KMS-11 (cell line): ENCODE results near the gene VWCE.

Experiments
- H2AFZ ChIP-seq: fragments of 200-600 bp; sonication (generic); 2 replicates; pipeline ENCODE4 v1.6.1; 2016; ENCODE audit warnings: antibody characterized with exemption, mixed run types, low read depth
- H3K27ac ChIP-seq: fragments of 200-600 bp; sonication (generic); 2 replicates; pipeline ENCODE4 v1.6.1; 2016; ENCODE audit warnings: mild to moderate bottlenecking, mixed run types
- H3K27me3 ChIP-seq: fragments of 200-600 bp; sonication (generic); 2 replicates; pipeline ENCODE4 v1.6.1; 2017; ENCODE audit warnings: mild to moderate bottlenecking, low read depth, mixed run types, moderate library complexity; ENCODE audit not compliant: insufficient read depth
- H3K36me3 ChIP-seq: fragments of 200-600 bp; sonication (generic); 2 replicates; pipeline ENCODE4 v1.6.1; 2017; ENCODE audit warnings: mild to moderate bottlenecking, mixed run types; ENCODE audit not compliant: insufficient read depth
- H3K4me1 ChIP-seq: fragments of 200-600 bp; sonication (generic); 2 replicates; pipeline ENCODE4 v1.6.1; 2016; ENCODE audit warnings: mild to moderate bottlenecking, low read depth, mixed run types; ENCODE audit not compliant: poor library complexity, severe bottlenecking
- H3K4me2 ChIP-seq: fragments of 200-600 bp; sonication (generic); 2 replicates; pipeline ENCODE4 v1.7.0; 2016; ENCODE audit warnings: mild to moderate bottlenecking, mixed run types
- H3K4me3 ChIP-seq: fragments of 200-600 bp; sonication (generic); IDR thresholded peaks from 2 replicates; pipeline ENCODE4 v1.6.1; 2017; ENCODE audit warnings: low read depth, low read length, mixed read lengths; ENCODE audit not compliant: insufficient read depth
- H3K79me2 ChIP-seq: fragments of 200-600 bp; sonication (generic); 2 replicates; pipeline ENCODE4 v1.6.1; 2016; ENCODE audit warnings: low read depth, mixed run types; ENCODE audit not compliant: insufficient read depth
- H3K9ac ChIP-seq: fragments of 200-600 bp; sonication (generic); 2 replicates; pipeline ENCODE4 v1.6.1; 2016; ENCODE audit warnings: mild to moderate bottlenecking, mixed run types
- H4K20me1 ChIP-seq: fragments of 200-600 bp; sonication (generic); 2 replicates; pipeline ENCODE4 v1.6.1; 2016; ENCODE audit warnings: mild to moderate bottlenecking, mixed run types; ENCODE audit not compliant: insufficient read depth
- TF ChIP-seq, protein P1 (sequence below): fragments of 200-600 bp; sonication (generic); conservative IDR thresholded peaks from 2 replicates; pipeline ENCODE4 v1.6.1; 2017; ENCODE audit warnings: low read depth, mild to moderate bottlenecking, antibody characterized with exemption, low read length, moderate library complexity, mixed read lengths

The VWCE gene

DNA sequence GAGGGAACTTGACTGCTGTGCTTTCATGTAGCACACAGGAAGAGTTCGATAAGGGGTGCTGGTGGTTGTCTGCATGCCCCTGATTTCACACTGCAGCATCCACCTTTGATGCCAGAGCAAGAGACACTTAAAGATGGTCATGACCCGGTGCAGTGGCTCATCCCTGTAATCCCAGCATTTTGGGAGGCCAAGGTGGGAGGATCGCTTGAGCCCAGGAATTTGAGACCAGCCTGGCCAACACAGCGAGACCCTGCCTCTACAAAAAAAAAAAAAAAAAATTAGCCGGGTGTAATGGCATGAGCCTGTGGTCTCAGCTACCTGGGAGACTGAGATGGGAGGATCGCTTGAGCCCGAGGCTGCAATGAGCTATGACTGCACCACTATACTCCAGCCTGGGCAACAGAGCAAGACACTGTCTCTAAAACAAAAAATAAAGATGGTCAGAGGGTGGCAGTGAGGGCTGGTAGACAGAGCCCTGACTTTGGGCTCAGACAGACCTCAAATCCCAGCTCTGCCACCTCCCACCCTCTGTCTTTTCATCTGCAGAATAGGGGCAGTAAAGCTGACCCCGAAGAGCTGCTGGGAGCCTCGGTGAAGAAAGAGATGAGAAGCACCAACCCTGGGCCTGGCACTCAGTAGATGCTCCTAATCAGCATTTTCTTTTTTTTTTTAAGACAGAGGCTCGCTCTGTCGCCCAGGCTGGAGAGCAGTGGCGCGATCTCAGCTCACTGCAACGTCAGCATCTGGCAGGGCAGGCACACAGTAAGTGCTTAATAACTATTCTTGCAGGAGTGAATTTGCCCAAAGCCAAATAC lies 17.7 kb downstream of the VWCE start:
- no peaks in the 10 kb centered on the region for H4K20me1 ChIP-seq
- TF ChIP-seq, protein P1, sequence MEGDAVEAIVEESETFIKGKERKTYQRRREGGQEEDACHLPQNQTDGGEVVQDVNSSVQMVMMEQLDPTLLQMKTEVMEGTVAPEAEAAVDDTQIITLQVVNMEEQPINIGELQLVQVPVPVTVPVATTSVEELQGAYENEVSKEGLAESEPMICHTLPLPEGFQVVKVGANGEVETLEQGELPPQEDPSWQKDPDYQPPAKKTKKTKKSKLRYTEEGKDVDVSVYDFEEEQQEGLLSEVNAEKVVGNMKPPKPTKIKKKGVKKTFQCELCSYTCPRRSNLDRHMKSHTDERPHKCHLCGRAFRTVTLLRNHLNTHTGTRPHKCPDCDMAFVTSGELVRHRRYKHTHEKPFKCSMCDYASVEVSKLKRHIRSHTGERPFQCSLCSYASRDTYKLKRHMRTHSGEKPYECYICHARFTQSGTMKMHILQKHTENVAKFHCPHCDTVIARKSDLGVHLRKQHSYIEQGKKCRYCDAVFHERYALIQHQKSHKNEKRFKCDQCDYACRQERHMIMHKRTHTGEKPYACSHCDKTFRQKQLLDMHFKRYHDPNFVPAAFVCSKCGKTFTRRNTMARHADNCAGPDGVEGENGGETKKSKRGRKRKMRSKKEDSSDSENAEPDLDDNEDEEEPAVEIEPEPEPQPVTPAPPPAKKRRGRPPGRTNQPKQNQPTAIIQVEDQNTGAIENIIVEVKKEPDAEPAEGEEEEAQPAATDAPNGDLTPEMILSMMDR, result no peak

DNA sequence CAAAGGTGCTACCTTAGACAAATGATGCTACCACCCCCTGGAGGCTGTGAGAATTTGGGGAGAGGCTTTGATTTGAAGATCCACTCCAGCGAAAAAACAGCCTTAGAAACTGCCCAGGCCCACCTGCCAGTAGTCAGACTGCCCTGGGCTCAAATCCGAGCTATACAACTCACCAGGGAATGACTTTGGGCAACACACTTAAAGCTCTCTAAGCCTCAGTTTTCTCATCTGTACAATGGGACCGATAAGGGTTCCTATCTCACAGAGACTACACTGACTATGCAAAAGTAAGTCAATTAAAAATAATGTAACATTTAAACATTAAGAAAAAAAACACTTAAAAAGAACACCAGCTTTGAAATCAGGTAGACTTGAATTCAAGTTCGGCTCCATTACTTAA lies 19.9 kb downstream of the VWCE start:
- H3K27ac ChIP-seq, result no peak overlapping the region
- H3K9ac ChIP-seq, result no peak overlapping the region
- no peak overlapping the region for H3K4me2 ChIP-seq
- no peaks in the 10 kb centered on the region for H3K4me1 ChIP-seq
- no peaks in the 10 kb centered on the region for H3K36me3 ChIP-seq
- no peak overlapping the region for H3K4me3 ChIP-seq
- no peaks in the 10 kb centered on the region for H3K27me3 ChIP-seq
- H3K79me2 ChIP-seq, result no peaks in the 10 kb centered on the region
- no peaks in the 10 kb centered on the region for H4K20me1 ChIP-seq
- TF ChIP-seq, protein P1, result no peak
- H2AFZ ChIP-seq, result no peak overlapping the region

More for the DNA sequence above, 17.7 kb downstream of the VWCE start:
- Histone ChIP-seq H3K36me3 (no peaks in the 10 kb centered on the region), H3K79me2 (no peaks in the 10 kb centered on the region), H3K27me3 (no peaks in the 10 kb centered on the region), H3K4me1 (no peaks in the 10 kb centered on the region), H2AFZ (no peak overlapping the region), H3K4me2 (no peak overlapping the region), H3K4me3 (no peak overlapping the region), H3K27ac (no peak overlapping the region), H3K9ac (no peak overlapping the region)

DNA sequence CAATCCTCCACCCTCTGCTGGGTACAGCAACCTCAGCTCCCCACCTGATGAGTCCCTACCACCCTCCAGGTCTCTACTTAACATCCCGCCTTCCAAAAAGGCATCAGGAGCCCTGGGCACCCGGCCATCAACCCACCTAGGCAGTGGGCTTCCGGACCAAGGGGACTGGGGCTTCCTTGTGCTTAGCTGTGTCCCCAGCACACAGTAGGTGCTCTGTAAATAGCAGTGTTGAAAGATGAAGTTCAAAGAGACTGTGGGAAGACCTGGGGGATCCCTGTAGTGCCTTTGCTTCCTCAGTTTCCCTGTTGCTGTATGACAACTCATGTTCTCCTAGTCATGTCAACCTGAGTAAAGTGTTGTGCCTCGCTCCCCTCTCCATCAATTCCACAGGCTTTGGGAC lies 21.0 kb downstream of the VWCE start:
- Histone ChIP-seq H3K27ac (no peak overlapping the region), H3K79me2 (no peaks in the 10 kb centered on the region), H4K20me1 (no peaks in the 10 kb centered on the region), H3K36me3 (no peaks in the 10 kb centered on the region), H2AFZ (no peak overlapping the region), H3K9ac (no peak overlapping the region), H3K27me3 (no peaks in the 10 kb centered on the region), H3K4me1 (no peaks in the 10 kb centered on the region), H3K4me3 (no peak overlapping the region), H3K4me2 (no peak overlapping the region)
- TF ChIP-seq, protein P1, result no peak

DNA sequence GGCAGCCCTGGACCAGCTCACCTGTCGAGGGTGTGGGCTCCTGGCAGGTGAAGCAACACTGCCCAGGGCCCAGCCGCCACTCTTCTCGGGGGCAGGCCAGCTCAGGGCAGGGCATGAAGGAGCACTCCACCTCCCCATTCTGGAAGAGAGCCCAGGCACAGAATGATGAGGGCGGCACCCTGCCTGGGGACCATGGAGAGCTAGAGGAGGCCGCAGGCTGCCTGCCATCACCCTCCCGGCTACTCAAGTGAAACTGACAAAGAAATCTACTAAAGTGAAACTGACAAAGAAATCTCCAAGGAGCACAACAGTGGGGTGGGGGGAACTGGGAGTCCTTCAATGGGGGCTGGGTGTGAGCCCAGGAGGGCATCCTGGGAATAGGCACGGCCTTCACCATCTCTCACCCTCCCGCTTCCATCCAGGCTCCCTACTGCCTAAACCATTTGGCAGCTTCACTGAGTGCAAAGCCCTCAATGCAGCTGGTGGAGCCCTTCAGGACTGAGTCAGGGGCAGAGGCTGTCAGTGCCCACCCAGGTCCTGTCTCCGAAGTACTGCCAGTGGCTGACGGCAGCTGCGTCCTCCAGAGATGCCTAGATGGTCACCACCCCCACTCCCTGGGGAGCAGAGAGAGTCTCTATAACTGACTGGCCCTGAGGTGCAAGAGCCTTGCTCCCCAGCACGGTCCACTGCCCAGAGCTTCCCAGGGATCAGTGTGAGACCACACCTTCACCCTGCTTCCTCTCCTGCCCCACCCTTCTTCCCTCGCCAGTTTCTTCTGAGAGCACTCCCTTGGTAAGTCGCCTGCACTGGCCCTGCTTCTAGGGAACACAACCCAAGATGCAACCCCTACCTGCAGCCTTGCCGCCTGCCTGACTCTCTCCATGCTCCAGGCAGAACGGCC lies 21.7 kb downstream of the VWCE start:
- Histone ChIP-seq H3K79me2 (no peaks in the 10 kb centered on the region), H3K9ac (no peak overlapping the region)

More for the DNA sequence above, 21.7 kb downstream of the VWCE start:
- H3K4me2 ChIP-seq, result no peak overlapping the region
- no peaks in the 10 kb centered on the region for H4K20me1 ChIP-seq
- H3K4me3 ChIP-seq, result no peak overlapping the region
- no peaks in the 10 kb centered on the region for H3K36me3 ChIP-seq
- TF ChIP-seq, protein P1, result no peak
- H2AFZ ChIP-seq, result no peak overlapping the region
- H3K27ac ChIP-seq, result no peak overlapping the region
- H3K4me1 ChIP-seq, result no peaks in the 10 kb centered on the region
- no peaks in the 10 kb centered on the region for H3K27me3 ChIP-seq
